GM18499 (cell line): ENCODE data around the gene PRPSAP2.
A peak's percentile ranks its signal among the peaks of the same experiment; 100 is the strongest.
"Not testable (repeated sequence)": the region's sequence is repeated elsewhere in the genome, so short reads cannot be mapped to it uniquely, and the experiment has no call there.

Experiments used
- ATAC-seq: cut with Tn5 transposase; IDR thresholded peaks from one replicate; pipeline ENCODE4 v1.9.1; 2021; ENCODE audit warnings: moderate number of reproducible peaks; ENCODE audit not compliant: insufficient read depth, unreplicated experiment

PRPSAP2 gene, protein sequence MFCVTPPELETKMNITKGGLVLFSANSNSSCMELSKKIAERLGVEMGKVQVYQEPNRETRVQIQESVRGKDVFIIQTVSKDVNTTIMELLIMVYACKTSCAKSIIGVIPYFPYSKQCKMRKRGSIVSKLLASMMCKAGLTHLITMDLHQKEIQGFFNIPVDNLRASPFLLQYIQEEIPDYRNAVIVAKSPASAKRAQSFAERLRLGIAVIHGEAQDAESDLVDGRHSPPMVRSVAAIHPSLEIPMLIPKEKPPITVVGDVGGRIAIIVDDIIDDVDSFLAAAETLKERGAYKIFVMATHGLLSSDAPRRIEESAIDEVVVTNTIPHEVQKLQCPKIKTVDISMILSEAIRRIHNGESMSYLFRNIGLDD

DNA sequence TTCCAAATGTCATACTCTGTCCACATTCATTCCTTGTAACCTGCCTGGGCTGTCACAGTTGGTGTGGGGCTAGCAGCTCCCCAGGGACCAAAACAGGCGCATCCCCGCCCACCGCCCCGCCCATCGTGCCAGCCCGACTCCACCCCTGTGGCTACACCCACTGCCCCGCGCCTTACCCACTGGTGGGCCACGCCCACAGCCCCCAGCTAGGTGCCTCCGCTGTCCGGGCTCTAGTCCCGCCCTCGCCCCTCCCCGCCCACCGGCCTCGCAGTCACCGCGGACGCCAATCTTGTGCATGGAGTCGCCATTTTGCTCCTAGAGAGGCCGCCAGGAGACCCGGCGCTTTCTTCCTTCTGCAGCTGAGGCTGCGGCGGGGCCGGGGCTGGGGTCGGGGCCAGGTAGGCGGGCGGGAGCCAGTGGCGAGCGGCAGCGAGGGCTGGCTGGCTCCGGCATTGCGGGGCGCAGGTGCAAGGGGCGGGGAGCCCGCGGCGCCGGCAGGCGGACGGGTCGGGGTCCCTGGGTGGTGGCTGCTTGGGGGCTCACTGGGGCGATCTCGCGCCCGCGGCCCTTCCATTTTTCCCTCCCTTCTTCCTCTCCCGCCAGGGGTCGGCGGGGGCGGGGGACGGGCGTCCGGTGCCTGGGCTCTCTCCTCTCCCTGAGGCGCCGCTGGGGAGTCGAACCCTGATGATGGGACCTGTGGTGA, at the start of gene PRPSAP2:
PRPSAP2 (plus strand) TSS at position 268 of the 703 bp plus-strand sequence. CDS start 7,703 bp downstream, outside the sequence.
- no peak for ATAC-seq

DNA sequence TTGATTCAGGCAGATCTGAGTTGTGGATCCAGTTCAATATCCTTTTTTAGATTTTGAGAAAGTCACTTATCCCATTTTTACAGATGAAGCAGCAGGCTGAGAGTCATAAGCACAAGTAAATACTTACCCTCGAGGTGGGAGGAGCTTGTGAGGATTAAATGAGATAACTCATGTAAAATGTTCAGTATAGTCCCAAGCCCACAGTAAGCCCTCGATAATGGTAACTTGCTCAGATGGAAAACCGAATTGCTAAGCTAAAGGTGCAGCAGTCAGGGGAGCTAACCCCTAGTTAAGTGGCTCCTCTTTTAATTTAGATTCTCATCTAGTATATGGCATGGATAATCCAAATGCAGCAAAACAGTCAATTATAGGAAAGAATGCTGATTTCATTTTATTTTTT, 42.0 kb upstream of the PRPSAP2 start:
- ATAC-seq, result not testable (repeated sequence)

DNA sequence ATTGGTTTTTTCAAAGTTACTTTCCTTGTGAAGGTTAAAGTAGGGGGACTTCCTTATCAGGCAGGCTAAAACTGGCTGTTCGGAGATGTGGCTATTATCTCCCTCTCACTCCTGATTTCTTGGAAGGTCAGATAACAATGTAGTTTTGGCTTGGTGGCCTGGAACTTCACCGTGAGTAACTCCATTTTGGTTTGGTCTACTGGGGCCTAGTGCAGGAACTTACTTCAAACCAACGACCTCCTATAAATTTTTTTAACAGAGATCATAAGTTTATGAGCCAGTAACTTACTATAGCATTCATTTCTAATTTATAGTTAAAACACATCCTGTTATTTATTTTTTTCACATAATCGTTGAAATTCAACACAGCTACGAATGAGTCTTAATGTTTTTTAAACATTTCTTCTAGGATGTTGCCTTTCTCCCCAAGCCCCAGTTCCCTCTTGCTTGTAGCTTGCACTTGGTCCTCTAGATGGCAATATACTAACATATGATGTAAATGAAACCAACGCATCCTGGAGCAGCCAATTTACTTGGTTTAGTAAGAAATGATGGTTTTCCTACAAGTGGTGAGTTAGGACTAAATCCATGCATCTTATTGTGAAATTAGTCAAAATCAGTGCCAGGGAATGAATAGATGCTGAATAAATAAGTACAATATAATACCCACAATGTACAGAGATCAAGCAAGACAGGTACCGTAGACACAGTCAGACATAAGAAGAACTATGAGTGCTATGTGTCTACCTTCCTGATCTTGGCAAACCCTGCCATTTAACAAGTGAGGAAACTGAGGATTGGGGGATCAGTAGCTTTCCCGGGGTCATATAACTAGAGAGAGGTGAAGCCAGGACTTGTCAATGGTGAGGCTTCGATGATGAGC, 41.2 kb upstream of the PRPSAP2 start:
- not testable (repeated sequence) for ATAC-seq

DNA sequence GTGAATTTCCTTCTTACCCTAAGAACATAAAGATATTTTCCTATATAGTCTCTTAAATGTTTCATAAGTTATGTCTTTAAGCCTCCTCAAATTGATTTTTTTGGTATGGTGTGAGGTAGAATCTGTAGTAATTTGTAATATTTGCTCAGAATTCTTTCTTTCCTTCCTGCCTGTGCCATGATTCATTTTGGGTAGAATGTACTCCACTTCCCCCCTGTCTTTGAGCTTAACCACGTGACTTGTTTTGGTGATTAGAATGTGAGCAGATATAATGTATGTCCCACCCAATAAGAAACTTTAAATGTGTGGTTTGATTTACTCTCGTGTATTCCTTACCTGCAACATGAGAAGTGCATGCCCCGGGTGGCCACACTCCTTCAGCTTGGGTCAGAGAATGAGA, 36.5 kb upstream of the PRPSAP2 start:
- ATAC-seq, result not testable (repeated sequence)

DNA sequence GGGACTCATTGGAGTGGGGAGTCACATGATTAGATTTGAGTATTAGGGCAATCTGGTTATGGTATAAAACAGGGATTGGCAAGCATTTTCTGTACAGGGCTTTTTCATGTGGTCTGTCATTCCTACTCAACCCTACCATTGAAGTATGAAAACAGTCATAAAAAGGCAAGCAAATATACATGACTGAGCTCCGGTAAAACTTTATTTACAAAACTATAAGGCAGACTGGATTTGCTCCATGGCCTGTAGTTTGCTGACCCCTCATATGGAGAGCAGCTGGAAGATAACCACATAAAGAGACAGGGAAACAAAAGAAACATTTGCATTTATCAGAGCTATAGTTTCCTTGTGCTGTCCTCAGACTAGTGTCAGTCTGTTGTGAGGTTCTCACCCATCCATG, 30.3 kb upstream of the PRPSAP2 start:
- not testable (repeated sequence) for ATAC-seq

DNA sequence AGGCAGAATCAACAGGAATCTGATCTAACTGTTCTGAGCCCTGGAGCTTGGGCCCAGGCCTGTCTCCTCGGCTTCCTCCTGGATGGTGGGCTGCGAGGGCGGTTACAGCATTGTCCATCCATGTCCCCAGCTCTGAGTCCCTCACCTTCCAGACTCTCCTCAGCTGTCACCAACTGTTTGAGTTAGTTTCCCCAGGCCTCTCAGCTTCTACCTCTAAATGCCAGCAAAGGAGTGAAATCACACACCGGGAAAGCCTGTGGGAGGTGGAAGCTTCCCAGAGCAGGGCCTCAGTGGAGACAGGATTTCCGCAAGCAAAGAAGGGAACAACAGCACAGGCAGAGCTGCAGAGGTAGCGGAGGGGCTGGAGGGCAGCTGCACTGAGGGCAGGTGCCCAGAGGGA, 9.4 kb upstream of the PRPSAP2 start:
- no peak for ATAC-seq

DNA sequence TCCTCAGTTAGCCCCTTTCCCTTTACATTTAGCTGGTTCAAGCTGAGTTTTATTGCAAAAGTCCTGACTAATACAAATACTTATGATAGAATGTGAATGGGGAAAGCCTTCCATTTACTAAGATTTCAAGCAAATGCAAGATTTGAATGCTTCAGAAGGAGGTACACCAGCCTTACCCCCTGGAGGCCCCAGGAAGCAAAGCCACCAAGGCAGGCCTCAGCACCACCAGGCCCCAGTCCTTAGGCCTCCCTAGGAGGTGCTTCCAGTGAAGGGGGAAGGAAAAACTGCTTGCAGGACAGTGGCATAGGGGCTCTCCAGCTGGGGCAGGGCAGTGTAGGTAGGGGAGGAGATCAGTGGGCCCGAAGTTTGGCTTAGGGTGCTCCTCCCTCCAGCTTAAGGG, 7.3 kb upstream of the PRPSAP2 start:
- ATAC-seq, result no peak

DNA sequence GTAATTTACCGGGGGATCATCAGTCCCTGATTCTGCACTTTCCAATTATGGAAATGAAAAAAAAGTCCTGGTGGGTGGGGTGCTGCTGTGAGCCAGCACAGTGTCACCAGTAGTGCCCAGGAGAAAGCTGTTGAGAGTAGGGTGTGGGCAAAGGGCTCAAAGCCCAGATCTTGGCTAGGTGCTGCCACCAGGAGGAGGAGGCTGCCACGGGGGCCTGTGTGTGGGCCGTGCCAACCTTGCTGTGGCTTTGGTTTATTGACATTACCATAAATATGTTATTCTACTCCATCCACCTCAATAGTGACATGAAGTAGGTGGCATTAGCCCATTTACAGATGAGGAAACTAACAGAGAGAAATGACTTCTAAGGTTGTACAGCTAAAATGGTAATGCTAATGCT, 6.7 kb upstream of the PRPSAP2 start:
- no peak for ATAC-seq

DNA sequence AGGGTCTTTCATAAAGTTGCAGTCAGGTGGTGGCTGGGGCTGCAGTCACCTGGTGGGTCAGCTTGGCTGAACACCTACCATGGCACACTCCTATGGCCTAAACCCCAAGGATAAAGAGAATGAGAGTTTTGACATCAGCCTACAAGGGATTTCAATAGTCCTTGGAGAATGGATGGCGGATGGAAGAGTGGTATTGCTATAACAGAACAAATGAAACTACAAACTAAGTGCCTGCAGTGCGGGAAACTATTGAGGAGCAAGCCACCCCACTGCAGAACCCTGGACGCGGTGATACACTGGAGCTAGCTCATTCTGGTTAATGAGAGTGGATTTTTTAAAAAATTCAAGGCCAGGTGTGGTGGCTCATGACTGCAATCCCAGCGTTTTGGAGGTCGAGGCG, 3.0 kb upstream of the PRPSAP2 start:
- ATAC-seq, result no peak

DNA sequence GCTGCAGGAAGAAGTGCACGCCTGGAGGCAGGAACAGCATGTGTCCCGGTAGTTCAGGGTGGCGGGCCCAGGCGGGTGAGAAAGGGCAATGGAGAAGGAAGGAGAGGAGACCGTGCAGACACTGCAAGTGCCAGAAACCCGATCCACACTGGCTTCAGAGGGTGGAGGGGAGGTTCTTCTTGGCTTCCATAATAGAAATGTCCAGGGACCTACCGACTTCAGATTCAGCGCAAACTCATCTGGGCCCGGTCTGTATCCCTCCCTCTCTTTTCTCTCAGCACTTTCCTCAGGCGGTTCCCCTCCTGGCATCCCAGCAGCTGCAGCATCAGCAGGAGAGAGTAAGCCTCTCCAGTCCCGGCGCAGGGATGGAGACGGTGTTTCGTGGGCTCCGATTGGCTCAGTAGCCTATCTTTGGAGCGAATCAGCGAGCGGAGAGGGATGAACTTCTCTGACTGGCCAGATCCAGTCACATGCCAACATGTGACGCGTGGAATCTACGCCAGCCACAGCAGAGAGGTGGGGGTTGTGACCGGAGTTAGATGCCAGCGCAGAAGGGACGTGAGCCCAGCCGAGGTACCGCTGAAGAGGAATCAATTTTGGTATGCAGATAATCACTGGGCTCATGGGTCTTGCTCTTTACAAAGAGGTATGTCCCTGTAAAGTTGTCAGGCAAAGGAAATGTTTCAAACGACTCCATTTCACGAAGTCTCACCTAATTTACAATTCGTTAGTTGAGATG, 1.9 kb upstream of the PRPSAP2 start:
- ATAC-seq, result peak; percentile 61

DNA sequence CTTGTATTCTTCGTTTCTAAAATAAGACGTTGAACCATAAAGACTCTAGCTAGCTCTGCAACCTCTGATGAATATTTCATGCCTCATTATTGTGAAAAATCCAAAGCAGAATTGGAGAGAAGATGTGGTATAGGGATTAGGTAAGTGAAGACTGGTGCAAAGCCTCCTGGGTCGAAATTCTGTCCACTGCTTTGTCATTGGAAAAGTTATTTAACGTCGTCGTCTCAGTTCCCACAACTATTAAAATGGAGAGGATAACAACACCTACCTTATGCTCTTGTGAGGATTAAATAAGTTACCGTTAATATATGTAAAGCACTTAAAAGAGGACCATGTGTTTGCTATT, 1.4 kb upstream of the PRPSAP2 start:
- ATAC-seq, result no peak

DNA sequence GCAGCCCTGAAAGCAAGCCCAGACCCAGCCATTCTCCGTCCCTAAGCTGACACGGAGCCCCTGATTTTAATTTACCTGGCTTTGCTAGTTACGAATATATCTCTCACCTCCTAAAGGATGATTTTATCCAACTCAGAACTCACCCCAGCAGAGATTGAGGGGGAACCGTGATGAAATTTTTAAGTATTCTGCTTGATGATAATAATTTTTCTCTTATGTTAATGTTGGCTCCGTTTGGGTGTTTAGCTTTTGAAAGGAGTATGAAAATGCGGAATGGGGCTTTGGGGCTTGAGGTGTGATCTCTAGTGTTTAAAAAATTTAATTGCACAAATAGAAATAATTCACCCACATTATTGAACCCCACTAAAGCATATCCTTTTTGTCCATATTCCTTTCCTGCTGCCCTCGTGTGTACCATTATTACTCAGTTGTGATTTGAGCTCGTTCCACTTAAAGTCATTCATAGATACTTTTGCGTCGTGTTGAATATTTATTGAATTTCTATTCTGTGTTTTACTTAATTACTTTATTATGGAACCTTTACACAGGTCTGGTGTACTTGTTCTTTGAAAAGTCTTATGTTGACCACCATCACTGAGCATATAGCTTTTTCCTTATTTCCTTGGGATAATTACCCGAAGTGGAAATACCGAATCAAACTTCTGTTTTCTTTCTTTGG, 775 bp downstream of the PRPSAP2 start:
- no peak for ATAC-seq

DNA sequence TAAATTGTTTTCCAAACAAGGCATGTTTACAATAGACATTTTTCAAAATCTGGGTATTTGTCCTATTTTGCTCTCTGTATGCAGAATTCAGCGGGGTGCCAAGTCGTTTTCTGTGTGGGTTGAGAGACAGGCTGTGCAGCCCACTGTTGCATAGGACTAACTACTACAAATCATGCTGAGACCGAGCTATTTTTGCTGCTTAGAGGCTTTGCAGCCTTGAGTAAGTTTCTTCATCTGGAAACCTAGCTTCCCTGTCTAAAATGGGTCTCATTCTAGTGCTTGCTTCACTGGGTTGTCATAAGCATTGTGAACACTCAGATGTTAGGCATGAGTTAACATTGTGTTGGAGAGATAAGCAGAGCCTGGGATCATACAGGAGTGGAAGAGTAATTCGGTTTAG, 1.3 kb downstream of the PRPSAP2 start:
- ATAC-seq, result no peak

DNA sequence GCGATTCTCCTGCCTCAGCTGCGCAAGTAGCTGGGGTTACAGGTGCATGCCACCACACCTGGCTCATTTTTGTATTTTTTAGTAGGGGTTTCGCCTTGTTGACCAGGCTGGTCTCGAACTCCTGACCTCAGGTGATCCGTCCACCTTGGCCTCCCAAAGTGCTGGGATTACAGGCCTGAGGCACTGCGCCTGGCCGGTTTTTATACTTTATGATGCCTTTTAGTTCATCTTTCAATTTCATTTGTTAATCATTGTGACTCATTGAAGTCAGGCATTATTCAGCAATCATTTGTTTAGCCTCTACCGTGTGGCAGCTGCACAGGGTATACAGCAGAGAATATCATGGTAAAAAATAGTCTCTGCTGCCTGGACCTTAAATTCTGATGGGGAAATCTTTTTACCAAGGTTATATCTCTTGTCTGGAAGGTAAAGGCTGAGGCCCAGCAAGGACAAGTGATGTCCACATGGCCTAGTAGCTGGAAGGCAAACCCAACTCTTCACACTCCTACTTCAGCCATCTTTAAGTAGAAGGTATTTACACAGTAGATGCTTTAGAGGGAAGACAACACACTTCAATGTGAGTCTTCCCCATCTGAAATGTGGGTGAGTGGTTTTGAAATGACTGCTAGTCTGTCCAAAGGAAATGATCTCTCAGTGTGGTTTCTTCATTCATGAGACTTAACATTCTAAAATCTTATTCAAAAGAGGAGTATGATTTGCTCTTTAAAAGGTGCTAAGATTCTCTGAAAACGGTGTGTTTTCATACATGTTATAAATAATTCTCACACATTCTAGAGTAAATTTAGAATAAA, 2.4 kb downstream of the PRPSAP2 start:
- no peak for ATAC-seq

DNA sequence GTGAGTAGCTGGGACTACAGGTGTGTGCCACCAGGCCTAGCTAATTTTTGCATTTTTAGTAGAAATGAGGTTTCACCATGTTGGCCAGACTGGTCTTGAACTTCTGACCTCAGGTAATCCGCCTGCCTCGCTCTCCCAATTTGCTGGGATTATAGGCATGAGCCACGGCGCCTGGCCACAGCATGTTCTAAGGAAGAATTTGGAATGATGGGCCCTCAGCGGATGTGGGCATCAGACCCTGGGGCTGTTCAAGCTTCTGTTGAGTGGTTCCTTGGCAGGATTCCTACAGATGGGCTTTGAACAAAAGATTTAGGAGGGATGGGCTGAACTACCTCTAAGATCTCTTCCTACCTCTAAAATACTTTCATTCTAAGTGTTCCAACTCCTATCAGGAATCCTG, 4.1 kb downstream of the PRPSAP2 start:
- no peak for ATAC-seq

DNA sequence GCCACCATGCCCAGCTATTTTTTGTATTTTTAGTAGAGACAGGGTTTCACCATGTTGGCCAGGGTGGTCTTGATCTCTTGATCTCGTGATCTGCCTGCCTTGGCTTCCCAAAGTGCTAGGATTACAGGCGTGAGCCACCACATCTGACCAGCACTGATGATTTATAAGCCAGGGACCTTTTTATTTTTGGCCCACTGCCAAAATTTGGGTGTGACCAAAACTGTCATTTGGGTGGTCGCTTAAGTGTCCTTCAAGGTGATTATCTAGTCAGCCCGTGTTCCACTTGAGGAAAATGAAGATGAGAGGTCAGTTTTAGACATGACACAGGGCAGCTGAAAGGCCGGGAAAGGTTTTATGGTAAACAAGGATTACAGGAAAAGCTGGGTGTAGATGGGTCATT, 7.1 kb downstream of the PRPSAP2 start:
- not testable (repeated sequence) for ATAC-seq

DNA sequence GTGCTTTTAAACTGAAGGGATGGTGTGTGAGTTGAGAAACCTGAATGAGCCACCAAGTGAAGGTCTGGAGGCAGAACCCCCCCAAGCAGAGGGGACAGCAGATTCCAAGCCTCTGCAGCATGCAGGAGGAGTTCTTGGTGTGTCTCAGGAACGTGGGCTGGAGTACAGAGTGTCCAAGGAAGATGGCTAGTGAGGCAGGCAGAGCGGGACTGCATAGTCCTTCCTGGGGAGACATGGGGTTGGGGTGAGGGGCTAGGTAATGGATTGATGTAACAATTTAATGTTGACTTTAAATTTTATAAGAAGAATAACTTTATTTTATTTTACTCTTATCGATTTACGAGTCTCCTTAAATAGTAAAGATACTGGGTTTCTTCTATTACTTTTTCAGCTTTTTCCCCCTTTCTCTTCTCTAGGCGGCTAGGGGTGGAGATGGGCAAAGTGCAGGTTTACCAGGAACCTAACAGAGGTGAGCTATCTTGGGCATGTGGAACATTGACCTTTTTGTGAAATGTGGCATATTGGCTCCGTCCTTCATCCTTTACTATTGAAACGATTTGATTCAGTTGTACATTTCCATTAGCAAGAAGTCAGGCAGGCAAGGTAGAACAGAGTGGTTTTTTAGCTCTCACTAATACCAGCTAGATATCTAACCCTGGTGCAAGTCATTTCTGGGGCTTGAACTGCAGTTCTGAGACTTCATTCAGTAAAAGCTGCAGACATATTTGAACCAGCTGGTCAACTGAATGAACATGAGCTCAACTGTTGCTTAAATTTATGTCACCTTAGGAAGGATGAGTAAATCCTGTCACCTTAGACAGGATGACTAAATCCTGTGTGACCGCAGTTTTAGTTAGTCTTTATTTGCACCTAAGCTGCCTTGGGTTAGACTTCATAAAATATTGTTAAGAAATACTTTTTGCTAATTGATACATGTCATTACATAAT, 9.2 kb downstream of the PRPSAP2 start:
- no peak for ATAC-seq

DNA sequence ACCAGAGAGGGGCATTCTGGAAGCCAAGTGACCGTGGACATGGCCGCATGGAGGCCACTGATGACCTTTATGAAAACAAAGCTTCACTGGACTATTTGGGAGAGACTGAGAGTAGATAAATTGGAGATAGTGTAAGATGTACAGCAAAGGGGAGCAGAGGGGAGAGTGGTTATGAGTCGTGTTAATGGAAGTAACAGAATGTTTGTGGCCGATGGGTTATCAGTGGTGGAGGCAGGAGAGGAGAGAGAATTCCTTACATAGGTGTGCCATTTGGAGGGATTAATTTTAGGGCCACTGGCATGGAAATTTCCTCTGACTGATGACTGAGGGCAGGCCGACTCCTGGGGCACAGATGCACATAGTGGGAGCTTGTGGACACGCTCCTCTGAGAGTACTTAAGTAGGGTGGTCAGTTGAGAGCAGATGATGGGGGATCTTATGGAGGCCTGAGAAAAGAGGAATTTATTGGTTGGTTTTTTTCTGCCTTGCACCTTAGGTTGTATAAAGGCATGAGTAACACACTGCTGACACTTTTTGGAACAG, 19.2 kb downstream of the PRPSAP2 start:
- no peak for ATAC-seq
